ENCODE results near the gene OPN5. TPM values are rescaled to one million over a fixed set of nuclear protein-coding genes. Genes with fewer than 3 reads are reported as not detected.

Gene OPN5, protein sequence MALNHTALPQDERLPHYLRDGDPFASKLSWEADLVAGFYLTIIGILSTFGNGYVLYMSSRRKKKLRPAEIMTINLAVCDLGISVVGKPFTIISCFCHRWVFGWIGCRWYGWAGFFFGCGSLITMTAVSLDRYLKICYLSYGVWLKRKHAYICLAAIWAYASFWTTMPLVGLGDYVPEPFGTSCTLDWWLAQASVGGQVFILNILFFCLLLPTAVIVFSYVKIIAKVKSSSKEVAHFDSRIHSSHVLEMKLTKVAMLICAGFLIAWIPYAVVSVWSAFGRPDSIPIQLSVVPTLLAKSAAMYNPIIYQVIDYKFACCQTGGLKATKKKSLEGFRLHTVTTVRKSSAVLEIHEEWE
- total RNA-seq = not detected in 2 replicates

GRCh38 chr6:47781732-47782131, at the start of gene OPN5:
Gene OPN5, plus strand, starts transcription at chr6:47782032. Its CDS starts 35 bp downstream, at chr6:47782067.

Other genes starting within 250 kb of the OPN5 start
- gene ADGRF4, start 83.5 kb upstream of the OPN5 start, total RNA-seq = 0.09 and 0.12 TPM in 2 replicates